ENCODE measurements around the gene COL4A1. TPM values are rescaled to one million over a fixed set of nuclear protein-coding genes. Genes with fewer than 3 reads are reported as not detected.

COL4A1 gene
- total RNA-seq, 2 donors from 2014 or later: 80.4 to 253 TPM

GRCh38 chr13:110126391-110126961 is 180.5 kb downstream of the COL4A1 start:
- intact Hi-C loops (cut with DNase I): loop anchor here (10.0 kb wide), 1 partner anchor 1162 kb away; no protein-coding TSS in a partner anchor
- ATAC-seq (peak; percentile 81), DNase-seq (peak in 1 of 4 donors; percentile 34)
- 10 to 17% methylated on average over 12 of the region's 12 CpGs for WGBS, 2 donors
- H3K27me3 ChIP-seq: no peaks in the 10 kb centered on the region
- H3K36me3 ChIP-seq (replicated peaks in 1 of 2; ENCODE audit: insufficient read depth in 1 of 2, low read depth in 2 of 2): no peaks in the 10 kb centered on the region
- no peak overlapping the region for H3K4me3 ChIP-seq
- TF ChIP-seq POLR2A (IDR thresholded peaks at IDR 0.05) (no peak), CTCF (IDR thresholded peaks at IDR 0.05) (no peak)
- no peaks in the 10 kb centered on the region for H3K4me1 ChIP-seq
- no peaks in the 10 kb centered on the region for H3K9me3 ChIP-seq
- peak overlapping the region in 3 of 4 donors; percentile 43 to 71 (median 68) for H3K27ac ChIP-seq

GRCh38 chr13:110125613-110126272 is 181.2 kb downstream of the COL4A1 start:
- no peak overlapping the region for H3K4me3 ChIP-seq
- ATAC-seq (no peak), DNase-seq (no peak)
- intact Hi-C loops (cut with DNase I): loop anchor here (10.0 kb wide), 1 partner anchor 1161 kb away; no protein-coding TSS in a partner anchor
- no peak for TF ChIP-seq POLR2A (IDR thresholded peaks at IDR 0.05)
- TF ChIP-seq CTCF (IDR thresholded peaks at IDR 0.05): no peak
- H3K9me3 ChIP-seq: no peaks in the 10 kb centered on the region
- no peaks in the 10 kb centered on the region for H3K4me1 ChIP-seq
- WGBS, 2 donors: 83 to 88% methylated on average over 8 to 10 of the region's 10 CpGs
- peak overlapping the region in 3 of 4 donors; percentile 43 to 71 (median 68) for H3K27ac ChIP-seq
- H3K27me3 ChIP-seq: no peaks in the 10 kb centered on the region
- H3K36me3 ChIP-seq (replicated peaks in 1 of 2; ENCODE audit: insufficient read depth in 1 of 2, low read depth in 2 of 2): no peaks in the 10 kb centered on the region

GRCh38 chr13:110125157-110125556 is 181.8 kb downstream of the COL4A1 start:
- Histone ChIP-seq H3K27me3 (no peaks in the 10 kb centered on the region), H3K27ac (no peak overlapping the region), H3K36me3 (replicated peaks in 1 of 2; ENCODE audit: insufficient read depth in 1 of 2, low read depth in 2 of 2) (no peaks in the 10 kb centered on the region), H3K4me1 (no peaks in the 10 kb centered on the region), H3K9me3 (no peaks in the 10 kb centered on the region), H3K4me3 (no peak overlapping the region)
- TF ChIP-seq CTCF (IDR thresholded peaks at IDR 0.05): no peak
- no peak for TF ChIP-seq POLR2A (IDR thresholded peaks at IDR 0.05)
- WGBS, 2 donors: 76 to 79% methylated on average over 8 to 10 of the region's 10 CpGs
- intact Hi-C loops (cut with DNase I): loop anchor here (10.0 kb wide), 1 partner anchor 1160 kb away; no protein-coding TSS in a partner anchor
- DNase-seq: no peak
- no peak for ATAC-seq

- Histone ChIP-seq H3K27ac (no peak overlapping the region), H3K36me3 (replicated peaks in 1 of 2; ENCODE audit: insufficient read depth in 1 of 2, low read depth in 2 of 2) (no peaks in the 10 kb centered on the region), H3K4me1 (no peaks in the 10 kb centered on the region), H3K27me3 (no peaks in the 10 kb centered on the region), H3K4me3 (no peak overlapping the region), H3K9me3 (no peaks in the 10 kb centered on the region)
- intact Hi-C loops (cut with DNase I): loop anchor here (10.0 kb wide), 1 partner anchor 1160 kb away; no protein-coding TSS in a partner anchor
- TF ChIP-seq CTCF (IDR thresholded peaks at IDR 0.05): no peak
- TF ChIP-seq POLR2A (IDR thresholded peaks at IDR 0.05): no peak
- no peak for ATAC-seq
- DNase-seq: no peak
- 71 to 74% methylated on average over 14 of the region's 14 CpGs for WGBS, 2 donors
Observed at GRCh38 chr13:110124201-110124940, 182.6 kb downstream of the COL4A1 start.
